Fibroblast of villous mesenchyme (primary cell): Measurements from ENCODE around the gene DTNA. TPM values are rescaled to one million over a fixed set of nuclear protein-coding genes. Genes with fewer than 3 reads are reported as not detected.

ENCODE experiments used
- DNase-seq: peaks from one replicate; pipeline ENCODE4 v3.0.0-alpha.2; 2010; ENCODE audit warnings: low read depth
- H3K4me3 ChIP-seq: 2 replicates; pipeline ENCODE4 v1.5.1; 2011; ENCODE audit warnings: low read depth, mild to moderate bottlenecking, low read length
- CTCF ChIP-seq: IDR thresholded peaks from 2 replicates; pipeline ENCODE4 v1.5.1; 2012; ENCODE audit warnings: low read depth, mild to moderate bottlenecking, low read length; ENCODE audit not compliant: insufficient read depth
- total RNA-seq: library from RNA; depleted of rRNA; stranded (reverse); fragments of >200 nt; gene quantifications from 2 replicates; pipeline ENCODE4 v1.2.3, GENCODE V29; 2012

DTNA gene
- total RNA-seq, 1 donor, result 18.1 TPM

DNA sequence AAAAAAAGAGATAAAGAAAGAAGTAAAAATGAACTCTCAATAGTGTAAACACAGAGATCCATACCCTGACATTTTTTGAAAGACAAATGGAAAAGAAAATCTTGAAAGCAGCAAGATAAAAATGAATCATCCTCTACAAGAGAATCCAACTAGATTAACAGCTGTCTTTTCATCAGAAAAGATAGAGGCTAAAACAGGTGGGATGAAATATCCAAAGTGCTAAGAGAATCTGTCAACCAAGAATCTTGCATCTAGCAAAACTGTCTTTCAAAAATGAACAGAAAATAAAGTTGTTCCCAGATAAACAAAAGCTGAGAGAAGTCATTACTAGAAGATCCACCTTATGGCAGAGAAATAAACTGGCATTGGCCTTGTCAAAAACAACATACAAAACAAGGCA lies 213.8 kb downstream of the DTNA start:
- DNase-seq, result no peak
- H3K4me3 ChIP-seq, result no peak overlapping the region
- no peak for TF ChIP-seq CTCF

GRCh38 chr18:34926683-34927082 lies 216.6 kb downstream of the DTNA start:
- no peak for DNase-seq
- no peak overlapping the region for H3K4me3 ChIP-seq
- TF ChIP-seq CTCF, result no peak

- DNase-seq, result peak; percentile 40
- no peak for TF ChIP-seq CTCF
- no peak overlapping the region for H3K4me3 ChIP-seq
These were observed 218.1 kb downstream of the DTNA start for GRCh38 chr18:34928088-34928753.

- no peak for TF ChIP-seq CTCF
- H3K4me3 ChIP-seq, result no peak overlapping the region
- DNase-seq, result no peak
These were observed 218.7 kb downstream of the DTNA start for GRCh38 chr18:34928754-34929335.

DNA sequence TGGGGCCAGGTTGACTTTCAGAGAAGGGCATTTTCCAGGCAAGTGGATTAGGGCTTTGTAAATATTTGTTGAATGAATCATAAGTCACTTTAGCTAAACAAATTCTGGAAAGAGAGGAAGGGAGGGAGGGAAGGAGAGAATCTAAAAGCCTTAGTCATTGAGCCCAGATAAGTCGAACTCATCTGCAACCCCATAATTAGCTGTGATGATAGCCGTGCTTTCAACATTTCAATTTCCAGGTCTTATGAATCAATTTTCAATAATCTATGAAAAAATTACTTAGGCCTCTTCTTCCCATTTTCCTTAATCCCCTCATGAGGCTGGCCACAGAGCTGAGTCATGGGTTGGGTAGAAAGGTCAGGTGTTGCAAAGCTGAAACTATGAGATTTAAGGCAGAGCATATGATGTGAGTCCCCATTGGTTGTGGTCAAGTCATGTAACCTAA lies 219.3 kb downstream of the DTNA start:
- DNase-seq, result peak; percentile 92
- no peak for TF ChIP-seq CTCF
- no peak overlapping the region for H3K4me3 ChIP-seq

- TF ChIP-seq CTCF, result no peak
- H3K4me3 ChIP-seq, result no peak overlapping the region
- DNase-seq, result no peak
These were observed 222.3 kb downstream of the DTNA start for GRCh38 chr18:34932363-34932762.
